T-cell (primary cell): ENCODE measurements around the gene ADGRE3. TPM values are rescaled to one million over a fixed set of nuclear protein-coding genes. Genes with fewer than 3 reads are reported as not detected.

ENCODE experiments used
- ATAC-seq, 4 experiments: fragments of 200-7000 bp in 3 of 4; fragments of 150-1000 bp in 1 of 4; cut with Tn5 transposase; replicated peaks in 1 of 4; 1 replicate in 3 of 4; 2 replicates in 1 of 4; pipeline ENCODE4 v1.10.0; 2021; ENCODE audit warnings: moderate library complexity in 3 of 4, mild to moderate bottlenecking in 2 of 4, moderate number of reproducible peaks in 1 of 4
- CTCF ChIA-PET, 2 donors: fragments of 300-600 bp; sonication (Branson Sonifier 250); formaldehyde crosslinking; loops; one replicate each; lab custom pipeline; 2022; ENCODE audit warnings: antibody characterized with exemption in 2 of 2; lab: Charles Lee
- POLR2A ChIA-PET, 2 donors: fragments of 300-600 bp; sonication (Branson Sonifier 250); formaldehyde crosslinking; loops; one replicate each; lab custom pipeline; 2022; ENCODE audit warnings: antibody characterized with exemption in 2 of 2; lab: Charles Lee
- DNase-seq, 35 experiments: peaks; one replicate each; pipeline versions ENCODE4 v3.0.0 to v3.0.0-alpha.2; 2013 to 2023
- H3K27ac ChIP-seq: one replicate; pipeline ENCODE4 v1.5.1; 2013; ENCODE audit warnings: low read length
- H3K27me3 ChIP-seq, 2 experiments: replicated peaks in 1 of 2; 1 replicate in 1 of 2; 2 replicates in 1 of 2; pipeline versions ENCODE4 v1.6.1 to v1.7.0; 2013; ENCODE audit warnings: low read length in 1 of 2, mixed read lengths in 1 of 2; ENCODE audit not compliant: control insufficient read depth in 2 of 2, insufficient read depth in 2 of 2; ENCODE audit errors: extremely low read depth in 1 of 2
- H3K36me3 ChIP-seq, 2 donors: 1 replicate in 1 of 2; 2 replicates in 1 of 2; pipeline versions ENCODE4 v1.6.1 to v1.7.0; 2013; ENCODE audit warnings: low read length in 1 of 2; ENCODE audit not compliant: control insufficient read depth in 2 of 2, insufficient read depth in 1 of 2; ENCODE audit errors: extremely low read depth in 1 of 2
- H3K4me1 ChIP-seq, 2 experiments: 1 replicate in 1 of 2; 2 replicates in 1 of 2; pipeline versions ENCODE4 v1.6.1 to v1.7.0; 2013; ENCODE audit warnings: low read length in 2 of 2, mixed read lengths in 1 of 2; ENCODE audit not compliant: insufficient read depth in 2 of 2, control insufficient read depth in 1 of 2; ENCODE audit errors: extremely low read depth in 1 of 2
- H3K4me3 ChIP-seq, 2 donors: 1 replicate in 1 of 2; 2 replicates in 1 of 2; pipeline versions ENCODE4 v1.5.1 to v1.7.0; 2013; ENCODE audit warnings: mild to moderate bottlenecking in 2 of 2, low read length in 1 of 2, moderate library complexity in 1 of 2; ENCODE audit not compliant: control insufficient read depth in 1 of 2; ENCODE audit errors: extremely low read depth in 1 of 2
- H3K9me3 ChIP-seq: 2 replicates; pipeline ENCODE4 v1.7.0; 2013
- H3K27ac Mint-ChIP-seq, 2 donors: one replicate each; pipeline ENCODE4 v1.8.0; 2020 to 2021; ENCODE audit warnings: mild to moderate bottlenecking in 2 of 2, mixed read lengths in 2 of 2
- H3K27me3 Mint-ChIP-seq, 2 donors: one replicate each; pipeline ENCODE4 v1.8.0; 2021 to 2022; ENCODE audit warnings: mixed read lengths in 2 of 2
- H3K36me3 Mint-ChIP-seq: one replicate; pipeline ENCODE4 v1.8.0; 2021; ENCODE audit warnings: mixed read lengths
- H3K4me1 Mint-ChIP-seq, 3 donors: one replicate each; pipeline ENCODE4 v1.8.0; 2020 to 2022; ENCODE audit warnings: mixed read lengths in 3 of 3, mild to moderate bottlenecking in 1 of 3
- H3K4me3 Mint-ChIP-seq, 3 donors: one replicate each; pipeline ENCODE4 v1.8.0; 2020 to 2022; ENCODE audit warnings: mild to moderate bottlenecking in 3 of 3, mixed read lengths in 3 of 3, moderate library complexity in 3 of 3
- H3K9me3 Mint-ChIP-seq, 3 donors: one replicate each; pipeline ENCODE4 v1.8.0; 2020 to 2022; ENCODE audit warnings: mixed read lengths in 3 of 3
- WGBS: methylation state at CpG from one replicate; pipeline ENCODE4 v1.1.5; 2013; ENCODE audit warnings: missing lambda C conversion rate; ENCODE audit not compliant: insufficient coverage; 5-methylcytosine and 5-hydroxymethylcytosine counted together
- total RNA-seq, 35 experiments: library from RNA in 6 of 35; stranded (reverse) in 6 of 35; fragments of 120-200 nt in 1 of 35; gene quantifications; one replicate each; pipeline versions ENCODE4 v1.2.1 to v1.2.4 and lab custom pipeline; 2013 to 2026

The ADGRE3 gene
- total RNA-seq, 5 donors from 2014 or later (not counting 1 experiment from before 2014, with no cell fraction given): not detected

- H3K36me3 ChIP-seq: peaks cover 31 to 83% of the 10 kb centered on the region in 2 donors
- Mint-ChIP-seq H3K27ac (no peak overlapping the region), H3K4me3 (no peak overlapping the region), H3K9me3 (no peaks in the 10 kb centered on the region), H3K36me3 (peaks cover 85% of the 10 kb centered on the region), H3K27me3 (no peaks in the 10 kb centered on the region), H3K4me1 (no peaks in the 10 kb centered on the region)
- H3K27me3 ChIP-seq: no peaks in the 10 kb centered on the region
- POLR2A ChIA-PET: no interaction called here
- H3K4me3 ChIP-seq: no peak overlapping the region
- no peaks in the 10 kb centered on the region for H3K4me1 ChIP-seq
- WGBS: 100% methylated on average over 3 of the region's 6 CpGs
- CTCF ChIA-PET: no interaction called here
- DNase-seq (no peak), ATAC-seq (no peak)
- H3K27ac ChIP-seq: no peak overlapping the region
- no peaks in the 10 kb centered on the region for H3K9me3 ChIP-seq
Measured at GRCh38 chr19:14703833-14704232, 29.2 kb upstream of the ADGRE3 start.

- no peak overlapping the region for H3K4me3 Mint-ChIP-seq
- no peaks in the 10 kb centered on the region for H3K9me3 Mint-ChIP-seq
- H3K4me1 Mint-ChIP-seq: no peaks in the 10 kb centered on the region
- peaks cover 74% of the 10 kb centered on the region for H3K36me3 Mint-ChIP-seq
- DNase-seq: no peak
- H3K4me1 ChIP-seq: no peaks in the 10 kb centered on the region
- no peak overlapping the region for H3K4me3 ChIP-seq
- H3K27me3 ChIP-seq: no peaks in the 10 kb centered on the region
- no peak for ATAC-seq
- whole genome bisulfite sequencing: 100% methylated on average over 3 of the region's 9 CpGs
- H3K36me3 ChIP-seq: peaks cover 28 to 74% of the 10 kb centered on the region in 2 donors
- H3K27ac ChIP-seq: no peak overlapping the region
- CTCF ChIA-PET: no interaction called here
- H3K9me3 ChIP-seq: no peaks in the 10 kb centered on the region
- H3K27me3 Mint-ChIP-seq: no peaks in the 10 kb centered on the region
- H3K27ac Mint-ChIP-seq: no peak overlapping the region
- POLR2A ChIA-PET: no interaction called here
Measured at GRCh38 chr19:14700711-14701375, 26.2 kb upstream of the ADGRE3 start.

DNA sequence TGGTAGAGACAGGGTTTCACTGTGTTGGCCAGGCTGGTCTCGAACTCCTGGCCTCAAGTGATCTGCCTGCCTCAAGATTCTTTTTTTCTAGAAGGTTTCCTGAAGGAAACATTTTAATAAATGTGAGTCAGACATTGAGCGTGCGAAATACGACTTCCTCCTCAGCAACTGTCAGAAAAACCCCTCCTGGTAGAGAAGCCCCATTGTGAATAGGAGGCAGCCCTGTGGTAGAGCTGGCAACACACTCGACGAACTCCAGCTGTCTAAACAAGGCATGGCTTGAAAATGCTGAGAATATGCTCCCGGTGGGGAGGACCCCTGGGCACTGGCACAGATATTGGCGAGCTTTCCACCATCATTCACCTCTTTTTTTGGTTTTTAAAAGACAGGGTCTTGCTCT lies 25.0 kb upstream of the ADGRE3 start:
- ChIA-PET CTCF (no interaction called here), POLR2A (no interaction called here)
- peaks cover 24 to 74% of the 10 kb centered on the region in 2 donors for H3K36me3 ChIP-seq
- H3K4me3 ChIP-seq: no peak overlapping the region
- DNase-seq: no peak
- no peak overlapping the region for H3K4me3 Mint-ChIP-seq
- H3K36me3 Mint-ChIP-seq: peaks cover 73% of the 10 kb centered on the region
- WGBS: 82% methylated on average over 3 of the region's 8 CpGs
- H3K9me3 Mint-ChIP-seq: no peaks in the 10 kb centered on the region
- ATAC-seq: no peak
- H3K4me1 ChIP-seq: no peaks in the 10 kb centered on the region
- no peak overlapping the region for H3K27ac Mint-ChIP-seq
- H3K27me3 Mint-ChIP-seq: no peaks in the 10 kb centered on the region
- no peaks in the 10 kb centered on the region for H3K27me3 ChIP-seq
- no peaks in the 10 kb centered on the region for H3K9me3 ChIP-seq
- H3K4me1 Mint-ChIP-seq: no peaks in the 10 kb centered on the region
- H3K27ac ChIP-seq: no peak overlapping the region

DNA sequence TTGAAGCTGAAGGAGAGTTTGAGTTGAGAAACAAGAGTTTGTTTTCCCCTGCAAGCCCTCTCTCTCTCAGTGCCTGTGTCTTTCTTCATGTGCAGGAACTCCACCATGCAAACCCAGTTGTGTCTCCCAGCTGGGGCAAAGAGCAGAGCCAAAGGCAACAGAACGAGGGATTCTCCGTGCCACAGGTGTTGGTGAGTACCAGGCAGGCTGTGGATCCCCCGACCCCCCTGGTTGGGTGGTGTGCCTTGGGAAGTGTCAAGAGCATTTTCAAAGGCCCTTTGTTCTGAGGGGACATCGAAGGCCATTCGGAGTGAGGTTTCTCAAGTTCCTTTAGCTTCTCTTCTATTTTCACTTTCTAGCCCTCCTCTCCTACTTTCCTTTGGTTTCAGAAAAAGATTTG lies 20.8 kb upstream of the ADGRE3 start:
- H3K4me1 ChIP-seq: peaks cover 2 to 5% of the 10 kb centered on the region in 2 experiments
- DNase-seq (no peak), ATAC-seq (no peak)
- peaks cover 49% of the 10 kb centered on the region for H3K36me3 Mint-ChIP-seq
- no peaks in the 10 kb centered on the region for H3K9me3 ChIP-seq
- H3K27ac Mint-ChIP-seq: no peak overlapping the region
- H3K4me3 ChIP-seq: no peak overlapping the region
- peaks cover 10 to 48% of the 10 kb centered on the region in 2 donors for H3K36me3 ChIP-seq
- H3K9me3 Mint-ChIP-seq: no peaks in the 10 kb centered on the region
- no peak overlapping the region for H3K4me3 Mint-ChIP-seq
- WGBS: 100% methylated on average over 3 of the region's 5 CpGs
- H3K27ac ChIP-seq: no peak overlapping the region
- peaks cover 6 to 18% (median 13%) of the 10 kb centered on the region in 3 donors for H3K4me1 Mint-ChIP-seq
- CTCF ChIA-PET: interaction anchor here in 1 of 2 donors (0.6 kb wide), 2 partner anchors 185 to 625 kb away, joined by 3 to 4 read pairs; no protein-coding TSS in a partner anchor
- no peaks in the 10 kb centered on the region for H3K27me3 Mint-ChIP-seq
- POLR2A ChIA-PET: no interaction called here
- H3K27me3 ChIP-seq: no peaks in the 10 kb centered on the region

- ATAC-seq (no peak), DNase-seq (no peak)
- peaks cover 42% of the 10 kb centered on the region for H3K36me3 Mint-ChIP-seq
- Histone ChIP-seq H3K36me3 (peaks cover 7 to 40% of the 10 kb centered on the region in 2 donors), H3K27me3 (no peaks in the 10 kb centered on the region), H3K9me3 (no peaks in the 10 kb centered on the region), H3K27ac (no peak overlapping the region), H3K4me3 (no peak overlapping the region), H3K4me1 (peaks cover 4 to 9% of the 10 kb centered on the region in 2 experiments)
- WGBS: 96% methylated on average over 12 of the region's 13 CpGs
- no peaks in the 10 kb centered on the region for H3K9me3 Mint-ChIP-seq
- no peak overlapping the region for H3K4me3 Mint-ChIP-seq
- H3K4me1 Mint-ChIP-seq: peaks cover 11 to 23% (median 17%) of the 10 kb centered on the region in 3 donors
- POLR2A ChIA-PET: no interaction called here
- no peaks in the 10 kb centered on the region for H3K27me3 Mint-ChIP-seq
- H3K27ac Mint-ChIP-seq: no peak overlapping the region
- CTCF ChIA-PET: no interaction called here
Measured at GRCh38 chr19:14694641-14695266, 20.1 kb upstream of the ADGRE3 start.

DNA sequence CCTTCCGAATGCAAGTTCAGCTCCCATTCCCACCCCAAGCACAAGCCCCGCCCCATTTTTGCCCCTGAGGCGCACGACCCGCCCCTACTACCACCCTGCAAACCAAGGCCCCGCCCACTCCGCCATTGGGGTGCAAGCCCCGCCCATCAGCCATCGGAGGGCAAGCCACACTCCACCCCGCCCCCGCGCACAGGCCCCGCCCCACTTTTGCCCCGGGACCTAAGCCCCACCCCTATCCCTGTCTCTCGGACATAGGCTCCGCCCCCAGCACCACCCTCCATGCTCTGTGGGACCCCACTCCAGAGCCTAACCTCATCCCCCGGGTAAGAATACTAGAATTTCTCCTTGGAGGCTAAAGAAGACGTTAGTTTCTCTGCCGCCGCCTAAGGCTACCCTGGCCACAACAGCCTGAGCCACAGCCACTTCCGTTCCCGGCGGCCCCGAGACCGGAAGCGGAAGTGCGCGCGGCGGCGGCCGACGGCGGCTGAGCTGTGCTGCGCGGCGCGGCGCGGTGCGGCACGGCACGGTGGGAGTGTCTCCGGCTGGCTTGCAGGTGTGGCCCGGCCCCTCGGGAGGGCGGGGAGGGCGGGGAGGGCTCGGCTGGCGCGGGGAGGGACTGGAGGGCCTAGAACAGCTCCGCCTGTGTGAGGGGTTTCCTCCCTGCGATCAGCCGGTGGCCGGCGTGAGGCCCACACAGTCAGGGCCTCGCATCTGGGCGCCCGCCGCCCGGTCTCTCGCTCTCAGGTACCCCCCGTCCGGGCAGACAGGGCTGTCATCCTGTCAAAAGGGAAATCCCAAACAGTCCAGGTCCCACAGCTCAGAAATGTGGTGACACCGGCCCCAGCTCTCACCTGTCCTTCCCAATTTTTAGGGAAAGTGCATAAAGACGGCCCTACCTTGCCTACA lies 15.2 kb upstream of the ADGRE3 start, which contains the start of gene ZNF333:
ZNF333 (plus strand) TSS at position 451 of the 906 bp plus-strand sequence. CDS start 3,444 bp downstream, outside the sequence.
- peaks cover 16 to 31% (median 23%) of the 10 kb centered on the region in 3 donors for H3K4me1 Mint-ChIP-seq
- H3K27me3 Mint-ChIP-seq: no peaks in the 10 kb centered on the region
- H3K36me3 Mint-ChIP-seq: peaks cover 12% of the 10 kb centered on the region
- POLR2A ChIA-PET: interaction anchor here (0.6 to 1.3 kb wide), 3 partner anchors 118 to 1422 kb away, joined by 3 read pairs; partner anchors contain the start of gene NDUFB7 (in 1 of the 2)
- no peaks in the 10 kb centered on the region for H3K9me3 ChIP-seq
- peak; percentile 86 to 98 (median 95) for DNase-seq
- under 1% methylated on average over 46 of the region's 66 CpGs for WGBS
- H3K27ac Mint-ChIP-seq: peak within 1 kb of the TSS; percentile 99
- no peaks in the 10 kb centered on the region for H3K9me3 Mint-ChIP-seq
- peak within 1 kb of the TSS; percentile 83 to 94 (median 89) for H3K4me3 Mint-ChIP-seq
- peaks cover 0 to 13% of the 10 kb centered on the region in 2 donors for H3K36me3 ChIP-seq
- H3K27ac ChIP-seq: peak within 1 kb of the TSS; percentile 96
- H3K4me1 ChIP-seq: peaks cover 4 to 13% of the 10 kb centered on the region in 2 experiments
- peak within 1 kb of the TSS; percentile 62 to 89 for H3K4me3 ChIP-seq
- peak; percentile 89 to 95 (median 93) for ATAC-seq
- H3K27me3 ChIP-seq: no peaks in the 10 kb centered on the region
- CTCF ChIA-PET: interaction anchor here in 1 of 2 donors (0.7 to 2.4 kb wide), 3 partner anchors 15 to 118 kb away, joined by 3 to 19 read pairs (median 5); partner anchors contain the start of gene NDUFB7
